GM21619 (cell line): ENCODE data around the gene GUCA1C.

Source experiments
- ATAC-seq: cut with Tn5 transposase; IDR thresholded peaks from one replicate; pipeline ENCODE4 v1.9.1; 2021; ENCODE audit not compliant: unreplicated experiment

The GUCA1C gene, protein sequence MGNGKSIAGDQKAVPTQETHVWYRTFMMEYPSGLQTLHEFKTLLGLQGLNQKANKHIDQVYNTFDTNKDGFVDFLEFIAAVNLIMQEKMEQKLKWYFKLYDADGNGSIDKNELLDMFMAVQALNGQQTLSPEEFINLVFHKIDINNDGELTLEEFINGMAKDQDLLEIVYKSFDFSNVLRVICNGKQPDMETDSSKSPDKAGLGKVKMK

DNA sequence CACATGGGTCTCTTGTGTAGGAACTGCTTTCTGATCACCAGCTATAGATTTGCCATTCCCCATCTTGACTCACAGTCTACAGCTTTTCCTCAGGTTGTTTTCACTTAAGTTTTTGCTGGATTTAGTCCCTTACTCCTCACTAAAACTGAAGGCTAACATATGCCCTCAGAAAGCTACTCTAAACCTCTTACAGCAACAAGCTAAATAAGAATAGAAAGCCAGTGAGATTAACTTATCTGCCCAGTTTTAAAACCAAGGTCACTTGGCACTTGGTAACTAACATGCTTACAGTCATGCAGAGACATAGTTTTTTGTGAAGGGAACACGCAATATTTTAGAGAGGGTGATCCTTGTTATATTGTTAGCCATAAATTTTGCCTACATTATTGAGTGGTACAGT, at the start of gene GUCA1C:
Gene GUCA1C (minus strand): TSS at position 180 of the 400 bp plus-strand sequence. CDS start 117 bp downstream, at position 63.
- no peak for ATAC-seq

DNA sequence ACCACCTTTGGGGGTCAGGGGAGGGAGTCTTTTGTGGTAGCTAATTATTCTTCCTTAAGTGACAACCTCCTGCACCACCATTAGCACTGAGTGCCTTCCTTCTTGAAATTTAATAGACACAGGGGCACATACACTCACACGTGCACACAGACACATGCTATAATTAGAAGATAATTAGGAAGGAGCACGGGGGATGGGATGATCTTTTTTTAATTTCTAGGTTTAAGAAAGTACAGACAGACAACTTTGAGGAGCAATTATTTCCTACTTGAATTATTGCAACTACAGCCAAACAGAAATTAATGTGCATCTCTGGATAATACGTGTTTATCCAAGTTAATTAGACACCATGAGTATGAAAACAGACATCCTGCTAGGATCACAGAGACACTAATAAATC, 44.8 kb upstream of the GUCA1C start:
- ATAC-seq, result no peak

DNA sequence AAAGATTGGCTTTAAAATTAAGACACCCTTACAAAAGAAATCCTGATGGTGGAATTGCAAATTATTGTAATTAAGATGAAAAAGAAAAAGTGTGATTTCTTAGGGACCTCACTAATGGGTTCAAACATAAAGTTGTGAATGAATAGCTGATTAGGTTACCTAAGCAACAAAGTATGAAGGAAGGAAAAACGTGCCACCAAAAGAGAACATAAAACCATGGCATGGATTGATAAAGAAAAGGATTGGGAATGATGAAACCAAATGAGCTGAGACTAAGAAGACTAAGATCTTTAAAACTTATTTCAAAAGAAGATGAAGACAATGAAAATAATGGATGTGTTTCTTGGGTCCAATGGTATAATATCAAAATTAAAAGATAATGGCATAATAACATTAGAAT, 32.2 kb upstream of the GUCA1C start:
- no peak for ATAC-seq

DNA sequence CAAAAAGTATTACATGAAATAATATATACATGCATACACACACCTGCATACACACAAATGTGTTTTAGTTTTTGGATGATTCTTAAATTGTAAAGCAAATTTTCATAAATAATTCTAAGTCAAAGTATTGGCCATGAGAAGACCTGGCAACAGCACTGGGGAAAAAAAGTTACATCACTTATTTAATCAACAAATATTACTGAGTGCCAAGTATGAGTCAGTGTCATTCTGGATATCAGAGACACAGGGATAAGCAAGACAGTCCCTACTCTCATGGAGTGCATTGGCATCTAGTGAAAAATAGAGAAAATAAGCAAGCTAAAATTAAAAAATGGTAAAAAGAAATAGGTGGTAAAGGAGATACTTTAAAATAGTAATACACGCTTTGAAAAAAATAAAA, 29.4 kb upstream of the GUCA1C start:
- no peak for ATAC-seq

DNA sequence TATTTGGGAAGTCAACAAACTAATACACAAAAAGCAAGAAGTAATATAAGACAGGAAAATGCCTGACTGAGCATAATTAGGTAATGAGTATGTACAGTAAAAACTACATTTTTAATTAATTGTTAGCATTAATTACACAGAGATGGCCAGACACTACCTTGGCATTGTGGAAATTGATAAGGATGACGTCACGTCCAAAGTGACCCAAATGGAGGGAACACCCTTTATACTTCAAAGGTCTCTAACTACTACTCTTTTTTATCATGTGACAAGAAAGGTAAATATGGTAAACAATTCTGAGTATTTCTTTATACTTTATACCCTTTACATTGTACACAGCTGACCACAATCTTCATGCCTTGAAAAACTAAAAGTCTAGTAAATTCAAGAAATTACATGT, 22.4 kb upstream of the GUCA1C start:
- ATAC-seq, result no peak

DNA sequence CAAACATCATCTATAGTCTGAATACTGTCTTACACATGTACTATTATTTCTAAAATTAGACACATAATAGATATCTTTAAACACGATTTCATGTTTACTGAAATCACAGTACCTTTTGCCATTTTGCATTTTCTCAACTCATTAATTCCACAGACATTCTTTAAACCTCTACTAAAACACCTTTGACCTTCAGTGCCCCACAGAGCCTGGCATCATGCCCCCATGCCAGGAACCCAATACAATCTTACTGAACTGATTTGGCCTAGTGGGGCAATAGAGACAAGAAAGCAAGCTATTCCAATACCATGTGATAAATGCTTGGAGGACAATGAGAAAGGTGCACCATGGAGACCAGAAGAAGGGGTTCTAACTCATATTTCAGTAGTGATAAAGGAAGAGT, 19.3 kb upstream of the GUCA1C start:
- no peak for ATAC-seq

DNA sequence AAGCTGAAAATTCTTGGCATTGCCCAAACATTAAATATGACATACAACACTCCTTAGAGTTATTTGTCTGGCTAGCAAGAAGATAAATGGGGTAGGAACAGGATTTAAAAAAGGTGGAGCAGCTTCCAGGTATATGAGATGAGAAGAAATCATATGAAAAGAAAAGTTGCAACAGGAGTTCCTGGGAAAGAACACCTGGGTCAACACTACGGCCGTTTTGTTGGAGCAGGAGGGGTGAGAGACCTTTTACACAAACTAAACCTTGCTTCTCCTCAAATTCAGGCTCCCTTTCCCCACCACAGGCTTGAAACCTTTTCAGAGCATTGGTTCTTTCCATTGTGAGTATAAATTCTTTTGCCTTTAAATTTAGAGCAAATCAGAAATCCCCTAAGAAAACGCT, 18.8 kb upstream of the GUCA1C start:
- no peak for ATAC-seq

DNA sequence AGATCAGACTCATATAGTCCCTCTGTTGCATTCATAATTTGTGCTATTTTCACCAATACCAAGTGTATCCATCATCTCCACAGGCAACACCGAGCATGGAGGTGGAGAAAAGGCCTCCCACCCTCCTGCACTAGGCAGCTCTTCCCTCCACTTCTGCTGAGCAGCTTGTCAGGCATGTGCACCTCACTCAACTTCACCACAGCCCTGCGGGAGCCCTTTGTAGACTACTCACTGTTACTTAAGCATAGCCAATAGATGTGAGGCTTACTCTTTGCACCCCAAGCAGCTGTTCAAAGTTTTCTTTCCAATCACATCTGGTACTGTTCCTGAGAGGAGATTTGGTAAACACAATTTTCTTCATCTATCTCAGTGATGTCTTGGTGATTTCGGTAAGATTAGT, 16.9 kb upstream of the GUCA1C start:
- no peak for ATAC-seq

DNA sequence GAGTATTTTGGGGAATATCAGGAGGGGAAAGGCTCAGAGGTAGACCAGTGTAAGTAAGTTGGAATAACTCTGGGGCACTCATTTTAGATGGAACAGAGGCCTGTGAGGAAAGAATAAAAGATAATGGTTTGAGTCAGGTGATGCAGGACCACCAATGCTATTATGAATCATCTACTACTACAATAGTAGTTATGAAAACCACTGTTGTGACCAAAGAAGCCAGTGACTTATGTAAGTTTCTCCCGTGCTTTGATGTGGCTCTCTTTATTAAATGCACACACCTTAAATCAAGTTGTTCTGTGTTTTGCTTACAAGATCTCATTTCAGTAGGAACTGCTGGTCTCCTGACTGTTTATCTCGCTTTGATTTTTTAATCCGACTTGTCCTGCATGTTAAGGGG, 13.1 kb upstream of the GUCA1C start:
- ATAC-seq, result no peak

DNA sequence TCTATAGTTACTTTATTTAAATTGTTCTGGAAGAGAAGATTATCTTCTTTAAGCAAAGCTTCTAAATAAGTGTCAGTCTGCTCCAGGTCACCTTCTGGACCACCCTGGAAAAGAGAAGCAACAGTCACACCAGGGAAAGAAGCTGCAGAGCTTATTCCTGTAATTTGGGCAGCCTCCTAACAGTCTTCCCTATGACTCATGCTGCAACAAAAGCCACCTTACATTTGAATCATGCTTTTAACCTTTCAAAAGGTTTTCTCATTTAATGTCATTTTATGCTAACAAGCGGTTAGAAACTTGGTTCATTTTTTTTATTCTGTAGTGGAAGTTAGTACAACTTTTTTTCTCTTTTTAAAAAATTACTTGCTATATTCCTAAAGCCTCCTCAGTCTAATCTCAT, 5.3 kb upstream of the GUCA1C start:
- no peak for ATAC-seq

DNA sequence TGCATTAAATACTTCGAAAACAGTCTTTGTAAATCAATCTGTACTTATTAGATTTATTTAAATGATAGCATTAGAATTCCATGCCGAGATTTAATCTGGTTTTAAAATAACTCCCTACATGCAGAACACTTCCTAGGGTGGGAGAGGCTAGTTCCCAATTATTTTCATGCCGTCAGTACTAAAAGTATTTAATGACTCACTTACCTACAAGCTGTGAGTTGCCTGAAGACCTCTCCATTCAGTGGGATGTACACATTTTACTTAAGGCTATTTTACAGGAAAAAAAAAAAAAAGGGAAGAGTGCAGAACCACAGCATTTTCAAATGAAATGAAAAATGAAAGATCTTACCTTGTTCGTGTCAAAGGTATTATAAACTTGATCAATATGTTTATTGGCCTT, 469 bp downstream of the GUCA1C start:
- ATAC-seq, result no peak

DNA sequence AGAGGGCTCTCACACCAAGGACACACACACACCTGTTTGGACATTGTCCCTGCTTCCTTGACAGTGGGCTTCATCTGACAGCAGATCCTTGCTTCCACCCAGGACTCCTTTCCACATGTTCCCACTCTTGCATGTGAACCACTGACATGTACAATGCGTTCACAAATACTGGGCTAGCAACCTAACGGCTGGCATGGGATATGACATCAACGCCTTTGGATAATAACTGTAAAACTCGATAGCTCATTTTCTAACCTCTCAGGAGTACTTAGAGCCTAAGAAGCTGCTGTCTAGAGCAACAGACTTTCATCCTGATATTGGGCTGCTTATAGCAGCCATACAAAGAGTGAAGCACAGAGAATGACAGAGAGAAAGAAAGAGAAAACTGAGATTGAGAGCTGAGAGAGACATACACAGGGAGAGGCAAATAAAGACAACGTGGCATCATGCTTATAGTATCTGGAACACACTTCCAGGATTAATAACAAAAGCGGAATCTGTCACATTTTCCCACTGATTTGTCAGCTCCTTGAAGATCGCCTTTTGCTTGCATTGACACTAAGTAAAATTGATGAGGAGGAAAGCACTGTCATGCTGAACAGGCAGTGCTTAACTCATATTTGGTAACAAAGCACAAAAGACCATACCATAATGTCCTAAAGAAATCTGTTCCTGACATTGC, 1.7 kb downstream of the GUCA1C start:
- ATAC-seq, result no peak

DNA sequence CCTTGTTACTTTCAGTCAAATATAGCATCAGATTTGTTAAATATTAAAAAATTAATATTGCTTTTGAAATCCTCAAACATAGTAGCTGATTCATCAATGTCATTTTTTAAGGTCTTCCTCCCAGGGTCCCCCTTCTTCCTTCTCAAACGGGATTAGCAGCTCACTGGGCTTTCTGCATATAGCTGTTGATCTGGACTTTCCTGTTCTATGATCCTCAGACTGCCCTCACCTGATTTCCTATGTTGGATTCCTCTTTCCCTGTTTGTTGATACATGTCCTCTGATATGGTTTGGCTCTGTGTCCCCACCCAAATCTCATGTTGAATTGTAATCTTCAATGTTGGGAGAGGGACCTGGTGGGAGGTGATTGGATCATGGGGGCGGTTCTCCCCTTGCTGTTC, 5.8 kb downstream of the GUCA1C start:
- ATAC-seq, result no peak

DNA sequence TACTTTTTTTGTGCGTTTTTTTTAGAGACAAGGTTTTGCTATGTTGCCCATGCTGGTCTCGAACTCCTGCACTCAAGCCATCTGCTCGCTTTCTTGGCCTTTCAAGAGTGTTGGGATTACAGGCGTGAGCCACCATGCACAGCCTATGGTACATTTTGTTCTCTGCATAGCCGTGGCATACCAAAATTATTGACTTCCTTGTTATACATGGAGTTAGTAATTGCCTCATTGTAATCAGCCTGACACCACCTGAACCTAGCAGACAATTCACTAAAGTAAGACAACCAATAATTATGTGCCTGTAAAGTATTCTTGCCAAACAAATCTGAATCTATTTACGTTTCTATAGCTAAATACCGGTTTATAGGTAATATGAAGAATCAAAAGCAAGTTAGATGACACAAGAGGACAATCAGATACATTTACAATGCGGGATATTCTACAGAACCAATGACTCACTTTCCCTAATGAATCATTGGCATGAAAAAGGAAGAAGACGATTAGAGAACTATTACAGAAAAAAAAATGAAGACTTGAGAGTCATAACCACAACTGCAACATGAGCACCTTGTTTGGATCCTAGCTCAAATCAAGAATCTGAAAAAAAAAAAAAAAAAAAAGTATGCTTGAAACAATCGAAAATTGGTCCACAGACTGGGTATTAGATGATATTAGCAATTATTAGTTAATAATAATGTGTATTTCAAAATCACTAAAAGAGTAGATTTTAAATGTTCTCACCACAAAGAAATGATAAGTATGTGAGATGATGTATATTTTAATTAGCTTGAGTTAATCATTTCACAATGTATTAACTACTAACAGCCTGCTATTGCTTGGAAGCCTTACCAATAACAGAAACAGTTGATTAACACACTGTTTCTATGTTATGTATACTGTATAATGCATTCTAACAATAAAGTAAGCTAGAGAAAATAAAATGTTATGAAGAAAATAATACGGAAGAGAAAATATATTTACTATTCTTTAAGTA, 7.1 kb downstream of the GUCA1C start:
- ATAC-seq, result no peak

DNA sequence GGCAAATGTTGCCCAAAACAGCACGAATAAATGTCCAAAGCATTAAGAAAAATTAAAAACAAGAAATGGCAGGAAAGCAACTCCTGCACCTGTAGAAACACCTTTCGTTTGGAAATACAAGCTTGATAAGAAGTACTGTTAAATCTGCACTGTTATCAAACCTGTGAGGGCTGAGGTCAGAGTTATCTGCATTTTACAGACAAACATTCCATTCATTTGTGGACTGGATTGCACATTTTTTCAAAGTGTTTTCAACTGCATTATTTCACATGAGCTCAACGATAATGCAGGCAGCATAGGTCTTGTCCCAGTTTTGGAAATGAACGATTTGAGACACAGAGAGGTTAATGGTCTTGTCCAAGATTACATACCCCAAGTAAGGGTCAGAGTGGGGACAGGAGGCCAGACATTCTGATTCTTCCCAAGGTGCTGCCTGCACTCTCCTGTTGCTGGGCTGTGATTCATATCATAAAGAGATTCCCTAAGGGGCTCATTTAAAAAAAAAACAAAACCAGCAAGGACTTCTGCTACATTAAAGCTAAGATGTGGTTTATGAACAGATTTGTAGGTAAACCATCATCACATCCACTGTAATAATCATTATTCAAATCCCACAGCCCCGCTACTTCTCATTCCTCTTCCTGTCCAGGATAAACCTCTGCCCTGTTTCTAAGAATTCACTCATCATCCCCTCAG, 13.0 kb downstream of the GUCA1C start:
- ATAC-seq, result no peak

DNA sequence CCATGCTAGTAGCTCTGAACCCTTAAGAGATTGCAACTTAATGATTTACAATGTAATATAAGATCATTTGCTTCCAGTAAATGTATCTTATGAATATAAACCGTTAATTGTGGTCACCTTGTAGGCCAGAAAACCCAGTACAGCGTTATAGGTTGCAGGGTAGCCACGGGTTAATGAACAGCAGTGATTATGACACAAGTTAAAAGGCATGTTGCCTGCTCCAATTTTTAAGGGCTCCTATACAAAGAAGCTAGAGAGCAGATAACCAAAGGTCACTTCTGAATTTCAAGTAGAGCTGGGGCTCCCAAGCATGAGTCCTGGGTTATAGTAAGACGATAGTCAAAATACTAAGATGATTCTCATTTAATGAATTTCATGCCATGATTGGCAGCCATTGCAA, 13.5 kb downstream of the GUCA1C start:
- ATAC-seq, result no peak

DNA sequence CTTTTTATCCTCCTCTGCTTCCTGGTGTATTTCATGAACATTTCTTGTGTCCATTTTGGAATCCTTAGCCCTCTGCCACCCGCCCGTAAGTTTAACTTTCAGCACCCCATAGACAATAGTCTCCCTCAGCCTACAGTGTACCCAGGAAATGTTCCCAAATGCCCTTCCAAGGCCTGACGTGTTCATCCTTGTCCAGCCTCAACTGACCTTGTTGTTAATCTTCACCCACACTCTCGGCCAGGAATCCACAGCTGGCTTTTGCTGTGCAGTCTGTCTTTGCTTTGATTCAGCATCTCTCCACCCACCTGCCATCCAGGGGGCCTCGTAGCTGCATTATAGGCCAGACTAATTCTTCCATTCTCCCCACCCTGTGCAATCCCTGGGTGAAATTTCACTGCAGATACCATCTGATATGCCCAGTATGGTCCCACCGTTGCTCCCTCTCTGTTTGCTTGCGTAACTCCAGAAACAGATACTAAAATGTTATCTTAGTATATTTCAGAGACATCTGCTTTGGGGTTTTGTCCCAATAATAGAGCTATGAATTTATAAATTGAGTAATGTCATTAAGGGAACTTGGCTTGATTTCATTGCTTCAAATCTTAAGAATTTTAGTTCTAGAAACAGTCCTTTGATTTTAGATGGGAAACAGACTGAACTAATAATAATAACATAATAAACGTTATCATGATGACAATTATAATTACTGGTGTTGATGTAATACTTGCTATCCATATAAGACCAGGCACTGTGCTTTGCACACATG, 16.6 kb downstream of the GUCA1C start:
- ATAC-seq, result no peak

DNA sequence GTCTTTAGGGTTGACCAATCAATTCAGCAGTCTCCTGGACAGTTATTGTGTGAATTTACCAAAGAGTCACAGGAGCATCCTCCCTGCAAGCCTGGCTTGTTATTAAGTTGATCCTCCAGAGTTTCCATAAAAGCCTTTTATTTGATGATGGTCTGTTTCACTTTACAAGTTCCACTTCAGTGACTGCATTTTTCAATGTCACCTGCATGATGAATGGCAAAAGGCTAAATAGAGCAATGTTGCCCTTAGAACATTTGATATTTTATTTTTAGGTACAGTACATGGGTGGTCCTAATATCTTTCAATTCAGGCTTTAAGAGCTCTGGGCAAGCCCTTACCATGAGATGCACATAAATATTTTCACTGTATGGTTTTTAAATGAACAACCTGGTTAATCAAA, 22.6 kb downstream of the GUCA1C start:
- no peak for ATAC-seq

DNA sequence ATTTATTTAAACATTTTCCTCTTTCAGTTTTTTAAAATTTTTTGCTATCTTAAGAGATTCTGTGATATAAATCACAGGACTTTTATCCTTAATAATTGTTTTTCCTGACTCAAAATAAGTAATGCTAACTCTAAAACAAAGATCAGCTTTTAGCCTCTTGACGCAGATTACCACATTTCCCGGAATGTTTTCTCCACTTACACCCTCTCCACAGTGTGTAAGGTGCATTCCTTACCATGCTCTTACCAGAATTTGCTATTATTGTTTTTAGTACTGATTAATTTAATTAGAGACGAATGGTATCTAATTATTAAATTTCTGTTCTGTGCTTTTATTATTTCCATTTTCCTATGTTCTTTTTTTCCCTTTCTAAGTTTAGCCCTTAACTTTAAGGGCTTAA, 34.8 kb downstream of the GUCA1C start:
- no peak for ATAC-seq
